NCI-H128 (cell line): ENCODE data around the gene TNFRSF13B.
"Not testable (repeated sequence)": the region's sequence is repeated elsewhere in the genome, so short reads cannot be mapped to it uniquely, and the experiment has no call there.

Experiments
- DNase-seq: peaks from one replicate; lab custom pipeline; 2025; ENCODE audit not compliant: unreplicated experiment; lab: John Stamatoyannopoulos, UW

TNFRSF13B gene

DNA sequence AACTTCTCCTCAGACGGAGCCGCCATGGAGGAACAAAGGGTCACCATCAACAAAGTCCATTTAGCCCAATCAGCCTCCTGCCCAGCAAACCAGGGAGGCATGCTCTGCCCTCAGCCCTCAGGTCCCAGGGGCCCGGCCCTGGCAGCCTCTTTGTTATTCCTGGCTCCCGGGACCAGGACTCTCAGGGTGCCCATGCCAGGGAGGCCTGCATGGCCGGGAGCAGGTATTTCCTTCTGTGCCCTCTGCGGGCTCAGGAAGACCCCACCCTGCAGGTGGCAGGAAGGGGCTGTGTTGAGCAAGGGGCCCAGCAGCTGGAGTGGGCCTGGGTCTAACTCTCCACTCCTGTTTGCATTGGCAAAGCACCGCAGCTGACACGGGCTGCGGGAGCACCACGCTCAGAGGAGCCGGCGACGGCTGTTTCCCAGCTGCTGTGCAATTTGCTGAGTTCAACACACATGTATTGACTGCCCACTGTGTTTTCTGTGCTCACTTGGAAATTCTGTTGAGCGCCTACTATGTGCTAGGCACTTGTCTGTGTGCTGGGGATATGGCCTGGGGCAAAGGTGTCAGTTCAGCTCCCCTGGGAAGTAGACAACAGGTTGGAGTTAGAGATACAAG is 33.2 kb upstream of the TNFRSF13B start:
- DNase-seq = not testable (repeated sequence)

GRCh38 chr17:17004251-17004996 is 32.5 kb upstream of the TNFRSF13B start:
- no peak for DNase-seq

DNA sequence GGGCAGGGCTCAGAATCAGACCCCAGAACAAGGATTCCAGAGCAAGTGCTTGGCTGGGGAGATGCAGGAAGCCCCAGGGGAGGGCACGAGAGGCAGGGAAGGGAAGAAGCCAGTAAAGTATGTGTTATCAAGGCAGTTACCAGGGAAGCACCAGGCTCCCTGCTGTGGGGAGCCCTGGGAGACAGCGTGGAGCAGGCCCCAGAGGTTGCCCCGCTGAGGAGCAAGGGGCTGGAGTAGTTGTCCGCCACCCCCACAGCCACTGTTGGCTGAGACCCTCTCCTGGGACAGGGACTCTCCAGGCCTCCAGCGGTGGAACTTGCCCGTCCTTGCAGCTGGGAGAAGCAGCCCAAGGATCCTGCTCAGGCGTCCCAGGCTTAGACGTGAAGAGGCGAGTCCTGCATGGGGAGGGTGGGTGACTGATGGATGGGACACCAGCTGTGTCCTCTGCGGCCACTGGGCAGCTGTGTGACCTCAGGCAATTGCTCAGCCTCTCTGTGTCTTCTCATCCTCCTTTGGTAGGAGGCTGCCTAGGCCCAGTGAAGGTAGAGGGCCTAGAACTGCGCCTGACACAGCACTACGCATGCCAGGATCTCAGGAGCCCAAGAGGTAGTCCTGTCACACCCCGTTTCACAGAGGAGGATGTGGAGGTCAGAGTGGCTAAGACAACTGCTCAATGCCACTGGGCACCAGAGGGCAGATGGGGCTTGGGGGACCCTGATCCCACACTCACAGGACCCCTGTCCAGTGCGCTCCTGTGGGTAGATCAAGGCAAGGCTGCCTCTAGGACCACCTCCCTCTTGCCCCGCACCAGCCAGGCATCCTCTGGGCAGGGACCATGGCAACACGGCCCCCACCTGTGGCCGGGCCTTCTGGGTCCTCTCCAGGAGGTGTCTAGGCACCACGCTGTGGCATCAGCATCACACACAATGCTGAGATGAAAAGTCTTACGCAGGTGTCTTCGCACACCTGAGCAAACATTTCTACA is 31.1 kb upstream of the TNFRSF13B start:
- DNase-seq = not testable (repeated sequence)

GRCh38 chr17:17001874-17002520 is 30.1 kb upstream of the TNFRSF13B start:
- no peak for DNase-seq

DNA sequence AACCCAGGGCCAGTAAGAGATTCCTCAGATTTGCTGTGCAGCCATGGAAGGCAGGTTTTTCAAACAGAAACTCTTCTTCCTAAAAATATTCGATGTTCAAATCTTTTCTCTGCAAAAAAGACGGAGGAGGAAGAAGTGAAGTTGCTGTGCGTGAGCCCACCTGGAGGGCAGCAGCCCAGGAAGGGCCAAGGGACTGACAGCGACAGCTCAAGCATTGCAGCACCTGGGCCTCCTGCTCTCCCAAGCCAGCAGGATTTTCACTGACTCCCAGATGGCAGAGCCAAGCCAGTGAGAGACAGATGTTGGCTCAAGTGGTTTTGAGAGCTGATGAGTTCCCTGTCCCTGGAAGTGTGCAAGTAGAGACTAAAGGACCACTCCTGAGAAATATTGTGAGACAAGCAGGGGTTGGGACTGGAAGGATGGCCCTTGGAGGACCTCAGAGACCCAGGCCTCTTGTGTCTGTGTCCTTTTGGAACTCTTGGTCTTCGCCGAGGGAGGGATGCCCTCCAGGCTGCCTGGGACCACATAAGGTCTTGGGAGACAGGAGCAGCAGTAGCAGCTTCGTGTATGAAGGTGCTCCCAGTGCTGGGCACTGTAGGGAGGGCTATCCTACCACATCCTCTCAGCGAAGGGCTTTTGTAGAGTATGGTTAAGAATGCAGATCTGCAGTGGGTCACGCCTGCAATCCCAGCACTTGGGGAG is 29.3 kb upstream of the TNFRSF13B start:
- DNase-seq = no peak

DNA sequence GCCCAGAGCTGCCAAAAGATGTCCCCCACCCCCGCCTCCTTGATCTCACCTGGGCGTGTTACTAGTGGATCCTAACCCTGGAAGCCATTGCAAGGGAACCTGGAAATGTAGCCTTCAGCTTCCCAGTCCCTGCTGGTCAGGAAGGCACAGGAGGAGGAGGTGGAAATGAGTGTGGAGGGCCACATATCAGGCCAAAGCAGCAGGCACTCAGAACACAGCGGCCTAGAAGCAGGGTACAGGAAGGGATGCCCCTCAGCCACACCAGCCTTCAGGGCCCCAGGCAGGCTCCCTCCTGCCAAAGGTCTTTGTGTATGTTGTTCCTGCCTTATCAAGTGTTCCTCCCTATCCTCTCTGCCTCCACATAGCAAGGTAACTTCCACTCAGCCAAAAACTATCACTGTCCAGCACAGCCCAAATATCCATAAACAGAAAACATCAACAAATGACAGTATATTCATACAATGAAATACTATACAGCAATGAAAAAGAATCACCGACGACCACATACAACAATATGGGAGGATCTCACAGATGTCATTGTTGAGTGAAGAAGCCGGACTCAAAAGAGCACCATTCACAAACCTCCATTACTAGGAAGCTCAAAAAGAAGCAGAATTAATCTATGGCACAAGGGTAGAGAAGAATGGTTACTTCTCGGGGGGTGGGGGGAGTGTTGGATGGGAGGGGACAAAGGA is 28.2 kb upstream of the TNFRSF13B start:
- DNase-seq = no peak

- no peak for DNase-seq
Observed at GRCh38 chr17:16997514-16998429, 25.9 kb upstream of the TNFRSF13B start.

GRCh38 chr17:16996726-16997125 is 24.8 kb upstream of the TNFRSF13B start:
- not testable (repeated sequence) for DNase-seq

- no peak for DNase-seq
Observed at GRCh38 chr17:16995930-16996329, 24.0 kb upstream of the TNFRSF13B start.

GRCh38 chr17:16994631-16995030 is 22.7 kb upstream of the TNFRSF13B start:
- DNase-seq = no peak

- DNase-seq = no peak
Observed at GRCh38 chr17:16991349-16992009, 19.6 kb upstream of the TNFRSF13B start.

DNA sequence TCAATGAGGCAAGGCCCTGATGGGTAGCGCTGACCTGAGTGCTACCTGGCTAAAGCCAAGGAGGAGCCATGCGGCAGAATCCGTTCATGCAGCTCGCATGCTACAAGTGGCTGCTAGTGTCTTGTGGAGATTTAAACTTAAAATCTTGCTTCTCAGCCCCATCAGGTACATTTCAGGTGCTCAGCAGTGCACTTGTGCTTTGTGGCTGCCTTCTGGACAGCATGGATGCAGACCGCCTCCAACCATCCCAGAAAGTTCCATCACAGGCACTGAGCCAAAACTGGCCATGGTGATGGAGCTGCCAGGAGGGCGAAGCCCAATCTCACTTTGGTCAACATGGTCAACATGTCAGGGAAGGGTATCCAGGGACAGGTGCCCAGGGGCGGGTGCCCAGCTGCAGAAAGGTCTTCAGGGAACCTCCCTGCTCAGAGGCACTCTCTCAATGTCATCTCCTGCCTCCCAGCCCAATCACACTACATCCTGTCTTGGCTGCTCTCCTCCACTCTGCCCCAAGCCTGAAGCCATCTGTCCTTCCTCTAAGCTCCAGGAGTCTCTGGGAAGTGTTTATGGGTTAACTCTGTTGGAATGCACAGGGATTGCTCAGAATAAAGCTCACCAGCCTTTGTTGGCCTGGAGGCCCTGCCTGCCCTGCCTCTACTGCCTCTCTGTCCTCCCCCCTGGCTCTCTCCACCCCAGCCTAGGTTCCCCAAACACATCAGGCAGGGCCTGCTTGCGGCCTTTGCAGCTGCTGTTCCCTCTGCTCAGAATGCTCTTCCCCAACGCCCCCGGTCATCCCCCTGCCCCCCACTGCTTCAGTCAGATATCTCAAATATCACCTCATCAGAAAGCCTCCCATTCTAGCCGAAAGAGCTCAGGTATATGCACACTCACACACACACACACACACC is 18.3 kb upstream of the TNFRSF13B start:
- no peak for DNase-seq

DNA sequence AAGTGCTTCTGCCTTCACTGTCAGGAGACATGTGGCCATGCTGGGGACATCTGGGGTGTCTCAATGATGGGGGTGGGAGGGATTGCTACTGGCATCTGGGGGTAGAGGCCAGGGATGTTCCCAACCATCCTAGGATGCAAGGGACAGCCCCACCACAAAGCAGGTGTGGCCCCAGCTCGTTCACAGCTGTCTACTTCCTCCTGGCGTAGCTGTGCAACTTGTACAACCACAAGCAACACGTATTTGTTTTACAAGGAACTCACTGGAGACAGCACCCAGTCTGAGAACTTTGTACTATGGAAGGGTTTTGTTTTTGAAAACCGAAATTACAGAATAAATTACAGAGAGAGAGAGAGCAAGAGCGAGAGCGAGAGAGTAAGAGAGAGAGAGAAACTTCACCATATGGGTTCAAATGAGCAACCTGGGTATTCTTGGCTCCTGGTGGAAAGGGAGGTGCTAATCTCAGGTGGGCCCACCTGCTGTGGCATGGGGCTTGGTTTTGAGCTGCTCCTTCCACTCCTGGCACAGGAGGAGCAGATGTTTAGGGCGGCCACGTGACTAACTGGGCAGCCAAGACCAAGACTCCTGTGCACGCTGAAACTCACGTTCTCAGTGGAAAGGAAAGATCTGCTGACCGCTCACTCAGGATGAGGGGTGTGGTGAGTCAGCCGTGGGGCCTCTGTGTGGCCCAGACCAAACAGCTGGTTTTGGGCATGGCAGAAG is 17.5 kb upstream of the TNFRSF13B start:
- no peak for DNase-seq

DNA sequence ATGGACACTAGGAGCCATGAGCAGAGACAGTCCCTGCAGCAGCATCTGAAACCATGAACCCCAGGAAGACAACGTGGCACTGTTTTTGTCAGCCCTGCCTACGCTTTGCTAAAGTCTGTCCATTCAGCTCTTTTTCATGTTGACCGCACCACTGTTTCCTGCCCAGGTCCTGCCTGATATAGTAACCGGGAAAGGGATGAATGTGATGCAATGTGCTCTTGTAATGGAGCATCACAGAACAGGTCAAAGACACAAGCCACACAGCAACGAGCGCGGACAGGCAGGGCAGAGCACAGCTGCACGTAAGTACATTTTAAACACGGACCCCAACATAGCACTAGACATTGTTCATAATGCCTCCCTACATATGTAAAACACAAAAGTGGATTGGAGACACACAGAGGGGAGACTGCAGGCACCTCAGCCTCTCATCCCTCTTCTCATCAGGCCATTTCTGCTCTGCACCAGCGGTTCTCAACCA is 16.9 kb upstream of the TNFRSF13B start:
- DNase-seq = no peak

DNA sequence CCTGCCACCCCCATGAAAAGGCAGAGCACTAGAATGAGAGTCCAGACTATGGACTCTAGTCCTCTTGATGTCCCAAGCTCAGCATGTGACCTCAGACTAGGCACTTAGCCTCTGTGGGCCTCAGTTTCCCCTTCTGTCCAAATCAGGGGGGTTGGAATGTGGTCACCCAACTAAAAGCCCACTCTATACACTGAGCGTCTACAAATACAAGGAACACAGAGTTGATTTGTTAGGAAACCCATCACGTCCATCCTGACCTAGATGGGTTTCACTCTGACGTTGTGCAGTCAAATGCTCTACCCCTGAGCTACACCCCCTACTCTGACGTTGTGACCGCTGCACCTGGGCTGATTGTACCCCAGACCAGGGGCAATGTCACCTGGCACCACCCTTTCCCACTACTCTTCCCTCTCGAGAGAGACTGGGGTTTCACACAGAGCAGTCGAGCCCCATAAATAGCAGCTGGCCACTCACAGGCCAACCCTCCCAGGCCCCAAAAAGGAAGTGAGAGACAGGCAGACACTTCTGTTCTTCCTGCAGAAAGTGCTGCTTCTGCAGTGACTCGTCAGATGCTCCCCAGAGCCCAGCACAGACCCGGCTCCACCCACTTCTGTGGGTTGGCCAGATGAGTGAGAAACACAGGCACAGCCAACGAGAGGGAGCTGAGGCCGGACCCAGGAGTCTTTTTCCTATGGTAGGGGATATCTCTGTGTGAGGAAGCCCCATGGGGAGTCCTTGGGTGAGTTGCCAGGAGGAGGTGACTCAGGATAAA is 16.1 kb upstream of the TNFRSF13B start:
- DNase-seq = no peak
